K562 treated with DMSO at 1 percent for 12 hours (cell line): ENCODE results near the gene HTD2. TPM values are rescaled to one million over a fixed set of nuclear protein-coding genes. Genes with fewer than 3 reads are reported as not detected.

Experiments used
- total RNA-seq: library from RNA; unstranded; fragments of 300-600 nt; gene quantifications from 2 replicates; pipeline ENCODE4 v1.2.3, GENCODE V29; 2022; ENCODE audit not compliant: insufficient read depth

HTD2 gene
- total RNA-seq = 0.74 and 5.5 TPM in 2 replicates

GRCh38 chr3:58305882-58306711 is at the start of gene HTD2, which contains the start of gene RPP14:
Gene HTD2, plus strand, starts transcription at chr3:58306520. Its CDS starts 11,094 bp downstream, at chr3:58317614.
Gene RPP14, plus strand, starts transcription at chr3:58306245. Its CDS starts 4,085 bp downstream, at chr3:58310330.

GRCh38 chr3:58332575-58333188 is 26.4 kb downstream of the HTD2 start, which contains the start of gene PXK:
Gene PXK, plus strand, starts transcription at chr3:58332892. Its CDS starts 97 bp downstream, at chr3:58332989.

Other genes starting within 250 kb of the HTD2 start
- gene DNASE1L3, start 95.5 kb upstream of the HTD2 start, total RNA-seq = not detected in 2 replicates
- 3.2 and 7.1 TPM in 2 replicates for gene ABHD6, start 68.7 kb upstream of the HTD2 start, total RNA-seq
- gene RPP14, start 275 bp upstream of the HTD2 start, total RNA-seq = 1.9 and 5.6 TPM in 2 replicates
- gene PXK, start 26.4 kb downstream of the HTD2 start, total RNA-seq = 7.2 and 26.5 TPM in 2 replicates
- 50.0 and 65.1 TPM in 2 replicates for gene PDHB, start 127.3 kb downstream of the HTD2 start, total RNA-seq
- 2.2 and 6.6 TPM in 2 replicates for gene KCTD6, start 185.6 kb downstream of the HTD2 start, total RNA-seq
- gene ACOX2, start 230.7 kb downstream of the HTD2 start, total RNA-seq = not detected in 2 replicates